SK-N-SH (cell line): ENCODE measurements around the gene GAB1. TPM values are rescaled to one million over a fixed set of nuclear protein-coding genes. Genes with fewer than 3 reads are reported as not detected.

Experiments used
- EZH2phosphoT487 ChIP-seq: fragments of 200-600 bp; sonication (generic); IDR thresholded peaks from 2 replicates; pipeline ENCODE4 v1.6.1; 2017; ENCODE audit warnings: low read depth, mixed run types, mild to moderate bottlenecking, antibody characterized with exemption, moderate library complexity, borderline replicate concordance
- GABPA ChIP-seq: IDR thresholded peaks from 2 replicates; pipeline ENCODE4 v1.4.0; 2012; ENCODE audit warnings: low read depth, mild to moderate bottlenecking
- GATA2 ChIP-seq: sonication (generic); formaldehyde crosslinking; IDR thresholded peaks from 2 replicates; pipeline ENCODE4 v1.5.0; 2020; ENCODE audit warnings: mild to moderate bottlenecking, missing genetic modification reagents
- MXI1 ChIP-seq: IDR thresholded peaks from 2 replicates; pipeline ENCODE4 v1.6.1; 2012; ENCODE audit warnings: mild to moderate bottlenecking, low read depth, low read length, improper control_type of control experiment
- NFIC ChIP-seq: IDR thresholded peaks from 2 replicates; pipeline ENCODE4 v1.4.0; 2012; ENCODE audit warnings: borderline replicate concordance
- RAD21 ChIP-seq: IDR thresholded peaks from 2 replicates; pipeline ENCODE4 v1.6.1; 2012; ENCODE audit warnings: mild to moderate bottlenecking, low read length
- RFX5 ChIP-seq: IDR thresholded peaks from 2 replicates; pipeline ENCODE4 v1.6.1; 2012; ENCODE audit warnings: mild to moderate bottlenecking, improper control_type of control experiment, low read length
- RXRA ChIP-seq: IDR thresholded peaks from 2 replicates; pipeline ENCODE4 v1.4.0; 2012; ENCODE audit warnings: low read depth, mild to moderate bottlenecking, borderline replicate concordance
- TCF12 ChIP-seq: IDR thresholded peaks from 2 replicates; pipeline ENCODE4 v1.4.0; 2012
- TEAD4 ChIP-seq: IDR thresholded peaks from 2 replicates; pipeline ENCODE4 v1.4.0; 2012; ENCODE audit warnings: mild to moderate bottlenecking, borderline replicate concordance; ENCODE audit not compliant: insufficient read depth
- polyA plus RNA-seq, 3 experiments: library from polyadenylated mRNA; depleted of rRNA; stranded (reverse); fragments of >200 nt; gene quantifications; 2 replicates each; pipeline ENCODE4 v1.2.3, GENCODE V29; 2012
- TF ChIP-seq, protein P1 (sequence below): IDR thresholded peaks from 2 replicates; pipeline ENCODE4 v1.4.0; 2012; ENCODE audit warnings: low read depth, borderline replicate concordance
- TF ChIP-seq, protein P2 (sequence below): fragments of 150-350 bp; IDR thresholded peaks from 2 replicates; pipeline ENCODE4 v1.6.1; 2017; ENCODE audit warnings: antibody characterized with exemption, low read length, low read depth, borderline replicate concordance
- TF ChIP-seq, protein P3 (sequence below): IDR thresholded peaks from 2 replicates; pipeline ENCODE4 v1.6.1; 2012; ENCODE audit warnings: mild to moderate bottlenecking, low read depth, low read length, moderate library complexity
- TF ChIP-seq, protein P4 (sequence below): fragments of 150-350 bp; IDR thresholded peaks from 2 replicates; pipeline ENCODE4 v1.6.1; 2016; ENCODE audit warnings: mild to moderate bottlenecking, low read depth, low read length

The GAB1 gene
- polyA plus RNA-seq, 1 of the 3 experiments (the other 2 are of a cell fraction): 3.7 TPM

DNA sequence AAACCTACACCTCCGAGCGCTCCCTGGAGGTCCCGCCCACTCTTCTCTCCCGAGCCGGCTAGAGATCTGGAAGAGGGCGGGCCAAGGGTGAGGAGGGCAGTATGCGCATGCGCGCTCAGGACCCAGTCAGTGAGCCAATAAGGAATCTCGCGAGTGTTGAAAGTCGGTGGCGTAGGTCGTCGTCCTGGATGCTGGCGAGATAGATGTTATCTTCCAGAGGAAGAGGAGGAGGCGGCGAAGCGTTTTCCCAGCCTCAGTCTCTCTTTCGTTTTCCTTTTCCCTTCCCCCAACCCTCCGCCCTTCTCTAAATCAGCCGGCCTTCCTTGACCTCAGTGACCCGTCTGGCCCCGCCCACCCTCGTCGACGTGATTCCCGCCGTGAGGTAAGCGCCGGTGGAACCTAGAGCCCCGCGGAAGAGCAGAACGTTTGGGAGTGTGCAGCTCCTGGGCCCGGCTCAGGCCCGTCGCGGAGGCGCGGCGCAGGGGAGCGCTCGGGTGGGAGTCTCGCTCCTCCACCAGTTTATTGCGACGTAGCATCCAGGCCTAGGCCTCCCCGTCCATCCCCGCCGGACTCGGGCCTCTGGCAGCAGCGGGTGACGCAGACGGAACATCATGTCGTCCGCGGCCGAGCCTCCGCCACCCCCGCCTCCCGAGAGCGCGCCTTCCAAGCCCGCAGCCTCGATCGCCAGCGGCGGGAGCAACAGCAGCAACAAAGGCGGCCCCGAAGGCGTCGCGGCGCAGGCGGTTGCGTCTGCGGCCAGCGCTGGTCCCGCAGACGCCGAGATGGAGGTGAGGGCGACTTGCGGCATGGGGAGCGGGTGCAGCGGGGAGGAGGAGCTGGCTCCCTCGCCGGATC is 176.9 kb downstream of the GAB1 start, which contains the start of gene SMARCA5 (continued):
- TF ChIP-seq, protein P1, sequence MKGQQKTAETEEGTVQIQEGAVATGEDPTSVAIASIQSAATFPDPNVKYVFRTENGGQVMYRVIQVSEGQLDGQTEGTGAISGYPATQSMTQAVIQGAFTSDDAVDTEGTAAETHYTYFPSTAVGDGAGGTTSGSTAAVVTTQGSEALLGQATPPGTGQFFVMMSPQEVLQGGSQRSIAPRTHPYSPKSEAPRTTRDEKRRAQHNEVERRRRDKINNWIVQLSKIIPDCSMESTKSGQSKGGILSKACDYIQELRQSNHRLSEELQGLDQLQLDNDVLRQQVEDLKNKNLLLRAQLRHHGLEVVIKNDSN: no peak
- TF ChIP-seq, protein P2, sequence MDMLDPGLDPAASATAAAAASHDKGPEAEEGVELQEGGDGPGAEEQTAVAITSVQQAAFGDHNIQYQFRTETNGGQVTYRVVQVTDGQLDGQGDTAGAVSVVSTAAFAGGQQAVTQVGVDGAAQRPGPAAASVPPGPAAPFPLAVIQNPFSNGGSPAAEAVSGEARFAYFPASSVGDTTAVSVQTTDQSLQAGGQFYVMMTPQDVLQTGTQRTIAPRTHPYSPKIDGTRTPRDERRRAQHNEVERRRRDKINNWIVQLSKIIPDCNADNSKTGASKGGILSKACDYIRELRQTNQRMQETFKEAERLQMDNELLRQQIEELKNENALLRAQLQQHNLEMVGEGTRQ: no peak
- TF ChIP-seq RFX5 (no peak), MXI1 (peak; percentile 71), TEAD4 (no peak), NFIC (no peak), EZH2phosphoT487 (no peak), GATA2 (CRISPR knock-in tag) (peak; percentile 89), GABPA (peak; percentile 5; the same call in 1 of the 2 replicates), TCF12 (no peak), RAD21 (no peak), RXRA (no peak; the same call in 1 of the 2 replicates)
- TF ChIP-seq, protein P3, sequence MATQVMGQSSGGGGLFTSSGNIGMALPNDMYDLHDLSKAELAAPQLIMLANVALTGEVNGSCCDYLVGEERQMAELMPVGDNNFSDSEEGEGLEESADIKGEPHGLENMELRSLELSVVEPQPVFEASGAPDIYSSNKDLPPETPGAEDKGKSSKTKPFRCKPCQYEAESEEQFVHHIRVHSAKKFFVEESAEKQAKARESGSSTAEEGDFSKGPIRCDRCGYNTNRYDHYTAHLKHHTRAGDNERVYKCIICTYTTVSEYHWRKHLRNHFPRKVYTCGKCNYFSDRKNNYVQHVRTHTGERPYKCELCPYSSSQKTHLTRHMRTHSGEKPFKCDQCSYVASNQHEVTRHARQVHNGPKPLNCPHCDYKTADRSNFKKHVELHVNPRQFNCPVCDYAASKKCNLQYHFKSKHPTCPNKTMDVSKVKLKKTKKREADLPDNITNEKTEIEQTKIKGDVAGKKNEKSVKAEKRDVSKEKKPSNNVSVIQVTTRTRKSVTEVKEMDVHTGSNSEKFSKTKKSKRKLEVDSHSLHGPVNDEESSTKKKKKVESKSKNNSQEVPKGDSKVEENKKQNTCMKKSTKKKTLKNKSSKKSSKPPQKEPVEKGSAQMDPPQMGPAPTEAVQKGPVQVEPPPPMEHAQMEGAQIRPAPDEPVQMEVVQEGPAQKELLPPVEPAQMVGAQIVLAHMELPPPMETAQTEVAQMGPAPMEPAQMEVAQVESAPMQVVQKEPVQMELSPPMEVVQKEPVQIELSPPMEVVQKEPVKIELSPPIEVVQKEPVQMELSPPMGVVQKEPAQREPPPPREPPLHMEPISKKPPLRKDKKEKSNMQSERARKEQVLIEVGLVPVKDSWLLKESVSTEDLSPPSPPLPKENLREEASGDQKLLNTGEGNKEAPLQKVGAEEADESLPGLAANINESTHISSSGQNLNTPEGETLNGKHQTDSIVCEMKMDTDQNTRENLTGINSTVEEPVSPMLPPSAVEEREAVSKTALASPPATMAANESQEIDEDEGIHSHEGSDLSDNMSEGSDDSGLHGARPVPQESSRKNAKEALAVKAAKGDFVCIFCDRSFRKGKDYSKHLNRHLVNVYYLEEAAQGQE: no peak
- TF ChIP-seq, protein P4, sequence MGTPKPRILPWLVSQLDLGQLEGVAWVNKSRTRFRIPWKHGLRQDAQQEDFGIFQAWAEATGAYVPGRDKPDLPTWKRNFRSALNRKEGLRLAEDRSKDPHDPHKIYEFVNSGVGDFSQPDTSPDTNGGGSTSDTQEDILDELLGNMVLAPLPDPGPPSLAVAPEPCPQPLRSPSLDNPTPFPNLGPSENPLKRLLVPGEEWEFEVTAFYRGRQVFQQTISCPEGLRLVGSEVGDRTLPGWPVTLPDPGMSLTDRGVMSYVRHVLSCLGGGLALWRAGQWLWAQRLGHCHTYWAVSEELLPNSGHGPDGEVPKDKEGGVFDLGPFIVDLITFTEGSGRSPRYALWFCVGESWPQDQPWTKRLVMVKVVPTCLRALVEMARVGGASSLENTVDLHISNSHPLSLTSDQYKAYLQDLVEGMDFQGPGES: no peak
- TF ChIP-seq, all 33 proteins: peak for 11
